AG04450 (cell line): ENCODE measurements around the gene FANCC. TPM values are rescaled to one million over a fixed set of nuclear protein-coding genes. Genes with fewer than 3 reads are reported as not detected.

Experiments used
- CTCF ChIA-PET: fragments of 300-600, 350-600 bp; formaldehyde crosslinking; extraction: SDS; loops from one replicate; lab custom pipeline; 2022; ENCODE audit warnings: antibody characterized with exemption, inconsistent platforms; lab: Charles Lee
- POLR2A ChIA-PET: fragments of 350-600 bp; formaldehyde crosslinking; extraction: SDS; loops from one replicate; lab custom pipeline; 2021; ENCODE audit warnings: antibody characterized with exemption, inconsistent platforms; lab: Yijun Ruan, JAX
- DNase-seq: peaks from one replicate; pipeline ENCODE4 v3.0.0-alpha.2; 2011; ENCODE audit warnings: low read depth, low spot score
- H3K27ac ChIP-seq: one replicate; pipeline ENCODE4 v1.5.1; 2012; ENCODE audit warnings: low read depth, low read length, control low read depth
- H3K27me3 ChIP-seq: one replicate; pipeline ENCODE4 v1.6.0; 2012; ENCODE audit warnings: low read length; ENCODE audit not compliant: control insufficient read depth, insufficient read depth
- H3K4me3 ChIP-seq: 2 replicates; pipeline ENCODE4 v1.5.1; 2011; ENCODE audit warnings: mild to moderate bottlenecking, low read depth, low read length, control low read depth
- H3K9me3 ChIP-seq: 2 replicates; pipeline ENCODE4 v1.5.1; 2012; ENCODE audit warnings: low read length; ENCODE audit not compliant: control insufficient read depth, insufficient read depth
- polyA plus RNA-seq: library from polyadenylated mRNA; depleted of rRNA; stranded (reverse); fragments of >200 nt; gene quantifications from 2 replicates; pipeline ENCODE4 v1.2.3, GENCODE V29; 2011
- TF ChIP-seq, protein P1 (sequence below): IDR thresholded peaks from 2 replicates; pipeline ENCODE4 v1.5.1; 2011; ENCODE audit warnings: low read depth, low read length, control low read depth, inconsistent platforms

FANCC gene
- polyA plus RNA-seq, 1 experiment: 10.8 TPM

DNA sequence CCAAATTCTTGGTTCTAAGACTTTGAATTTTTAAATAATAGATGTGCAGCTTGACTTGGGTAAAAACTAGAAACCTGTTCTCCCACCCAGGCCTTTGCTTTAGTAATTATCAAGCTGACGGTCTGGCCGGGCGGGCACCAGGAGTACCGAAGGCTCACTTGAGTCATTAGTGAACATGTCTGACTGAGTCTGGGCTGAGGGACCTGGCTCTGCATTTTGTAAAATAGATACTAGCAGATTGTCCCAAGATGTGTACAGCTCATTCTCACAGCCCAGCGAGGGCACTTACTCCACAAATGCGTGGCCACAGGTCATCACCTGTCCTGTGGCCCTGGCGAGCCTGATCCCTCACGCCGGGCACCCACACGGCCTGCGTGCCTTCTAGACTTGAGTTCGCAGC is 216.2 kb downstream of the FANCC start:
- Histone ChIP-seq H3K27ac (no peak overlapping the region), H3K27me3 (no peaks in the 10 kb centered on the region), H3K9me3 (peaks cover 8% of the 10 kb centered on the region; the same call in 1 of the 2 replicates), H3K4me3 (no peak overlapping the region)
- POLR2A ChIA-PET: no interaction called here
- CTCF ChIA-PET: interaction anchor here (1.0 to 1.5 kb wide), 3 partner anchors 8 to 419 kb away, joined by 3 read pairs; no protein-coding TSS in a partner anchor
- TF ChIP-seq, protein P1, sequence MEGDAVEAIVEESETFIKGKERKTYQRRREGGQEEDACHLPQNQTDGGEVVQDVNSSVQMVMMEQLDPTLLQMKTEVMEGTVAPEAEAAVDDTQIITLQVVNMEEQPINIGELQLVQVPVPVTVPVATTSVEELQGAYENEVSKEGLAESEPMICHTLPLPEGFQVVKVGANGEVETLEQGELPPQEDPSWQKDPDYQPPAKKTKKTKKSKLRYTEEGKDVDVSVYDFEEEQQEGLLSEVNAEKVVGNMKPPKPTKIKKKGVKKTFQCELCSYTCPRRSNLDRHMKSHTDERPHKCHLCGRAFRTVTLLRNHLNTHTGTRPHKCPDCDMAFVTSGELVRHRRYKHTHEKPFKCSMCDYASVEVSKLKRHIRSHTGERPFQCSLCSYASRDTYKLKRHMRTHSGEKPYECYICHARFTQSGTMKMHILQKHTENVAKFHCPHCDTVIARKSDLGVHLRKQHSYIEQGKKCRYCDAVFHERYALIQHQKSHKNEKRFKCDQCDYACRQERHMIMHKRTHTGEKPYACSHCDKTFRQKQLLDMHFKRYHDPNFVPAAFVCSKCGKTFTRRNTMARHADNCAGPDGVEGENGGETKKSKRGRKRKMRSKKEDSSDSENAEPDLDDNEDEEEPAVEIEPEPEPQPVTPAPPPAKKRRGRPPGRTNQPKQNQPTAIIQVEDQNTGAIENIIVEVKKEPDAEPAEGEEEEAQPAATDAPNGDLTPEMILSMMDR: no peak
- no peak for DNase-seq

DNA sequence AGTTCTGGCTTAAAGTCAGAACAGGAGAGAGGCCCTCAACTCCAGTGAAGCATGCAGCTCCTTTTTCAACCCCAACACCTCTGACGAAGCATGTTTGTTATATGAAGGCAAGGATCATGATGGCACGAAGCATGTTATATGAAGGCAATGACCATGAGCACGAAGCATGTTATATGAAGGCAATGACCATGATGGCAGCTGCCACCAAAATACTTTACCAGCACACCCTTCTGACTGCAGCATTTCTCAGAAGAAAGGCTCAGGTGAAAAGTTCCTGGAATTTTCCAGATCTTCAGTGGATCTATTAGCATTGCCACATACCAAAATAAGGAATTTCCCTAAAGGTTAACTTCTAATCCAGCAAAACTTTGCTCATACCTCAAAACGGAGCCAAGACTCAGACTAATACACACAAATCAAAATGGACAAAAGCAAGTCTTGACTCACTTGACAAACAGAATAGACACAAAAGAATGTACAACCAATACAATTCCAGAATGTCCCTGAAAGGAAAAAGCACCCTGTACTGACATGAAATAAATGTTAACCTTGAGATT is 217.4 kb downstream of the FANCC start:
- Histone ChIP-seq H3K27me3 (no peaks in the 10 kb centered on the region), H3K27ac (no peak overlapping the region), H3K9me3 (peaks cover 10% of the 10 kb centered on the region; the same call in 1 of the 2 replicates), H3K4me3 (no peak overlapping the region)
- CTCF ChIA-PET: interaction anchor here (3.2 kb wide), 1 partner anchor 31 kb away, joined by 10 read pairs; no protein-coding TSS in a partner anchor
- DNase-seq: no peak
- POLR2A ChIA-PET: no interaction called here
- TF ChIP-seq, protein P1: no peak

DNA sequence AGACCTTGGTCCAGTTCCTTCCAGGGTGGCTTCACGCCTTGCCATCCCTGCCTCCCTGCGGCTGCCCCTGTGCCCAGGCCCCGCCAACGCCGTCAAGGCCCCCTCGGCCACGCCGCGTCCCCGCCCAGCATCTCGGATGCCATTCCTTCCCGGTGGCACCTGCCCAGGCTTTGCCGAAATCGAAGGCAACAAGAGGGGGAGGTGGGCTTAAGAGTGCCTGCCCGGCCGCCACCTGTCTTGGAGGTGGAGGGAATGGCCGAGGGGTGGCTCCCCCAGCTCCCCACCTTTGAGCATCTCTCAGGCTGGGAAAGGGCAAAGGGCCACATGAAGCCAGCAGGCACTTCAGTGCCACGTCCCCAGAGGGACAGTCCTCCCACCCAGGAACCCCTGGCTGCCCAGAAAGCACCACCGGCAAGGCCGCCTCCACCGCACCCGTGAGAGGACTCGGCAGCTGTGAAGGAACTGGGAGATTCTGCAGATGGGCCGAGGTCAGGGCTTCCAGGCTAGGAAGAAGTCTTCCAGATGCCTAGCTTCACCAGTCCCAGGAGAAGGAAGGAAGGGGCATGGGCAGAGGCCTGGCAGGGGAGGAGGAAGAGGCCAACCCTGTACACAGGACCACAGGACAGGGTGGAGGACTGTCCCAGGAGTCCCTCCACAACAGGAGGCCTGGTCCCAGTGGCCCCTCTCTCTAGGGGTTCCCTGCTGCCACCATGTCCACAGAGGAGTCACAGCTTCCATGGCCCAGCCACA is 218.0 kb downstream of the FANCC start:
- no peak for DNase-seq
- Histone ChIP-seq H3K4me3 (no peak overlapping the region), H3K27ac (no peak overlapping the region), H3K27me3 (no peaks in the 10 kb centered on the region), H3K9me3 (peaks cover 10% of the 10 kb centered on the region; the same call in 1 of the 2 replicates)
- ChIA-PET CTCF (interaction anchor here (3.2 kb wide), 1 partner anchor 32 kb away, joined by 10 read pairs; no protein-coding TSS in a partner anchor), POLR2A (no interaction called here)
- TF ChIP-seq, protein P1: no peak

DNA sequence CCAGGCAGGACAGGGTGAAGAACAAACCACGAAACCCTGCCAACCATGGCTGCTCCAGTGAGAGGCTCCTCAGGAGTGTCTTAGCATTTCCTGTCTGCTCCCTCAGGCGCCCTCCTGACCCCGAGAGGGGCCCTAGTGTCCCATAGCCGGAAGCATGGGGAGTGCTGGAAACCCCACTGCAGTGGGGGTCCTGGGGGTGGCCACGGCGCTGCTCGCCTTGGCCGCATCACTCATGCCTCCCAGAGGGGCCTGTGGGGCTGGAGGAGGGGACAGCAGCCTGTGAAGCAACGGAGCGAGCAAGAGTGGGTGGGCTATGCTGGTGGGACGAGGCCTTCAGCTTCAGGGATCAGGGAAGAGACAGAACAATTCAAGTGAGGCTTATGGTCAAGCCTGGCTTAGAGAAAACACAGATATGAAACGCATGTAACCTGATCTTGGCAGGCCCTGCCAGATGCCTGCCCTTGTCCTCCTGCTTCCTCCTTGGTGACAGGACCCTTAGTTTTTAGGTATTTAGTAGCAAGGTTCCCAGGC is 219.1 kb downstream of the FANCC start:
- Histone ChIP-seq H3K27ac (peak overlapping the region; percentile 11), H3K4me3 (no peak overlapping the region), H3K9me3 (peaks cover 10% of the 10 kb centered on the region; the same call in 1 of the 2 replicates), H3K27me3 (no peaks in the 10 kb centered on the region)
- TF ChIP-seq, protein P1: no peak
- no peak for DNase-seq
- ChIA-PET CTCF (interaction anchor here (1.2 to 3.2 kb wide), 2 partner anchors 29 to 33 kb away, joined by 3 to 10 read pairs; no protein-coding TSS in a partner anchor), POLR2A (no interaction called here)
